GM12892 (cell line): ENCODE data around the gene EPS8L3.

ENCODE experiments used
- POLR2A ChIP-seq: IDR thresholded peaks from 2 replicates; pipeline ENCODE4 v1.6.1; 2011; ENCODE audit warnings: low read depth, low read length, control low read depth
- POLR2AphosphoS5 ChIP-seq: IDR thresholded peaks from 2 replicates; pipeline ENCODE4 v1.6.1; 2011; ENCODE audit warnings: low read depth, low read length, control low read depth

DNA sequence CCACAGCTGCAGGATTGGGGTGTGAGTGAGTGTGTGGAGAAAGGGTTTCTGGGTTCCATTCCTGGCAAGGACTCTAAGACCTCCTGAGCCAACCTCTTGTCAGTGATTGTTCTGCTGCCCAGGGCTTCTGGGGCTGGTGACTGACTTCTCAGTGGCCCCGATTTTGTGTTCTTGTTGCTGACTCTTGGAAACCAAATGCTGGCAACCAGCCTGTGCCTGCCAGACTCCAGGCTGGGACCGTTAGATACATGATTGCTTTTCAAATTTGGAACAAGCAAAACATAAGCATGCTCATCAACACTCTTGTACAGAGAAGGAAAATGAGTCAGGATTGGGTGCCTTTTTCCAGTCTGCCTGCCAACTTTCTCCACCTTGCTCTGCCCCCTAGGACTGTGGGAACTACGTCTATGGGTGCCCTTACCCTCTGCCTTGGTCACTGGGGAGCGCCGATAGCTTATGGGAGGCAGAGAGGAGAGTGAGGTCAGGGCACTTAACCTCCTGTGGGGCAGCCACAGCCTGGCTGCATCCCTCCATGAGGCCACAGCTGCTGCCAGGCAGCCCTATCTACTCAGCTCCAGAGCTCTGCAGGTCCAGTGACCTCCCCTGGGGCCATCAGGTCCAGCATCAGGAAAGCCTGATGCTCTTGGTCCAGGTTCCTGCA is 39.3 kb upstream of the EPS8L3 start:
- TF ChIP-seq POLR2A (no peak), POLR2AphosphoS5 (no peak)
